Fibroblast of skin of left biceps (primary cell): ENCODE data around the gene MT1F.

Experiments
- DNase-seq, 2 experiments: peaks; one replicate each; pipeline ENCODE4 v3.0.0-alpha.2; 2013; ENCODE audit warnings: low read depth in 2 of 2

MT1F gene

DNA sequence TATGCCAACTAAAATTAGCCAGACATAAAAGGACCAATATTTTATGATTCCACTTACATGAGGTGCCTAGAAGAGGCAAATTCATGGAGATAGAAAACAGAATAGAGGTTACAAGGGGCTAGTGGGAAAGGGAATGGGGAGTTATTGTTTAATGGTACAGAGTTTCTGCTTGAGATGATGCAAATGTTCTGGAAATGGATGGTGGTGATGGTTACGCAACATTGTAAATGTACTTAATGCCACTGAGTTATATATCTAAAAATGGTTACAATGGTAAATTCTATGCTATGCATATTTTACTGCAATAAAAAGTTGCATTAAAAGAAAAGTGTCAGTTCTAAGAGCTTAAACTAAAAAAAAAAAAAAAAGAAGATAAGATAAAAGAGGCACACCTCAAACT is 42.4 kb downstream of the MT1F start:
- DNase-seq = no peak

DNA sequence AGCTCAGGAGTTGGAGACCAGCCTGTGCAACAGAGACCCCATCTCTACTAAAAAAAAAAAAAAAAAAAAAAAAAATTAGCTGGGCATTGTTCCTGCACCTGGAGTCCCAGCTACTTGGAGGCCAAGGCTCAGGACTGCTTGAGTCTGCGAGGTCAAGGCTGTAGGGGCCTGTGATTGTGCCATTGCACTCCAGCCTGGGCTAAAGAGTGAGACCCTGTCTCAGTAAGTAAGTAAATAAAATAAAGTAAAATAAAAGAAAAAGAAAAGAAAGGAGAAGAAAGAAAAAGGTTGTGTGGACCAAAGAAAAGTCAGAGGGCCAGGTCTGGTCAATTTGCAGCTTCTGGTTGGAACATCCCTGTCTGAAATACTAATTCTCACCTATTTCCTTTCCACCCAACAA is 42.9 kb downstream of the MT1F start:
- DNase-seq = no peak

DNA sequence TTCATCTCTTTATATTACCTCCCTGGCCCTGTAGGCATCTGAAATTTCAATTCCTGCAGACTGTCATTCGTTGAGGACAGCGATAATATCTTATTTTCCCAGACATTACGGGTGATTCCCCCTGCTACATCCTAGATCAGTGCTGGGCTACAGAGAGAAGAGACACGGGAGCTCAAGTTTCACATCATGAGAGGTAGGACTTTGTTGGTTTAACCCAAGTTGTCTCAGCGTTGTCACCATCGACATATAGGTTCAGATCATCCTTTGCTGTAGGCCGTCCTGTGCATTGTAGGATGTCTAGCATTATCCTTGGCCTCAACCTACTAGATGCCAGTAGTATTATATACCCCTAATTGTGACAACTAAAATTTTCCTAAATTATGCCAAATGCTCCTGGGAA is 43.8 kb downstream of the MT1F start:
- DNase-seq = no peak

DNA sequence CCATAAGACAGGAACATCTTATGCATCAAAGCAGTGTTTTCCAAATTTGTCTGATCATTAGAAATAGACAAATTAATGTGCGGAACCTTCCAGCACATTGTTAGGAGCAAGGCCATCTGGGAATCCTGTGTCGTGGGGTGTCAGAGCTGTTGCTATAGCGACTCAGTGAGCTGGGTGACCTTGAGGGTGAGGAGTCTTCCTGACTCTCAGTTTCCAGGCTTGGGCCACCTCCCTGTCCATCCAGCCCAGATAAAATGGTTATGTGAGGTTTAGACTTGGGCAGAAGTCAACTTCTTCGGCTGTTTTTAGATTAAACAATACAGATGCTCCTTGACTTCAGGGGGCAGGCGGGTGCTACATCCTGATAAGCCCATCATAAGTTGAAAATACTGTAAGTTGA is 45.1 kb downstream of the MT1F start:
- DNase-seq = no peak
